SK-N-SH (cell line): ENCODE measurements around the gene ZGRF1.

ENCODE experiments used
- CTCF ChIP-seq: fragments of 200-600 bp; sonication (generic); IDR thresholded peaks from 2 replicates; pipeline ENCODE4 v1.6.1; 2017; ENCODE audit warnings: antibody characterized with exemption, mild to moderate bottlenecking, moderate library complexity
- EP300 ChIP-seq, 2 experiments: IDR thresholded peaks; 2 replicates each; pipeline versions ENCODE4 v1.4.0 to v1.6.1; 2012; ENCODE audit warnings: borderline replicate concordance in 1 of 2, low read depth in 1 of 2, low read length in 1 of 2
- EZH2phosphoT487 ChIP-seq: fragments of 200-600 bp; sonication (generic); IDR thresholded peaks from 2 replicates; pipeline ENCODE4 v1.6.1; 2017; ENCODE audit warnings: low read depth, mixed run types, mild to moderate bottlenecking, antibody characterized with exemption, moderate library complexity, borderline replicate concordance
- FOXJ3 ChIP-seq: sonication (generic); formaldehyde crosslinking; IDR thresholded peaks from 2 replicates; pipeline ENCODE4 v1.5.1; 2020; ENCODE audit warnings: mild to moderate bottlenecking, missing genetic modification reagents
- GABPA ChIP-seq: IDR thresholded peaks from 2 replicates; pipeline ENCODE4 v1.4.0; 2012; ENCODE audit warnings: low read depth, mild to moderate bottlenecking
- MEF2A ChIP-seq: IDR thresholded peaks from 2 replicates; pipeline ENCODE4 v1.4.0; 2012; ENCODE audit warnings: low read depth, borderline replicate concordance
- MXI1 ChIP-seq: IDR thresholded peaks from 2 replicates; pipeline ENCODE4 v1.6.1; 2012; ENCODE audit warnings: mild to moderate bottlenecking, low read depth, low read length, improper control_type of control experiment
- POLR2AphosphoS5 ChIP-seq: IDR thresholded peaks from 2 replicates; pipeline ENCODE4 v1.6.1; 2012; ENCODE audit warnings: low read depth, low read length
- RCOR1 ChIP-seq: fragments of 150-350 bp; IDR thresholded peaks from 2 replicates; pipeline ENCODE4 v1.6.1; 2017; ENCODE audit warnings: antibody characterized with exemption, low read length
- REST ChIP-seq: IDR thresholded peaks from 2 replicates; pipeline ENCODE4 v1.6.1; 2012; ENCODE audit warnings: mild to moderate bottlenecking, low read depth, low read length, moderate library complexity
- SIN3A ChIP-seq: IDR thresholded peaks from 2 replicates; pipeline ENCODE4 v1.6.1; 2012; ENCODE audit warnings: low read depth, mild to moderate bottlenecking, low read length, moderate library complexity, borderline replicate concordance
- SMC3 ChIP-seq: IDR thresholded peaks from 2 replicates; pipeline ENCODE4 v1.6.1; 2012; ENCODE audit warnings: low read depth, low read length, improper control_type of control experiment
- TAF1 ChIP-seq: IDR thresholded peaks from 2 replicates; pipeline ENCODE4 v1.6.1; 2012; ENCODE audit warnings: low read depth, mild to moderate bottlenecking, low read length, moderate library complexity, borderline replicate concordance
- YY1 ChIP-seq: IDR thresholded peaks from 2 replicates; pipeline ENCODE4 v1.4.0; 2012; ENCODE audit warnings: low read depth, mild to moderate bottlenecking

- no peak for TF ChIP-seq CTCF
- no peak for TF ChIP-seq POLR2AphosphoS5
- TF ChIP-seq GABPA = no peak
- no peak for TF ChIP-seq MEF2A
- no peak for TF ChIP-seq EP300 (IDR thresholded peaks at IDR 0.05; ENCODE audit: borderline replicate concordance in 1 of 2, low read depth in 1 of 2, low read length in 1 of 2)
- no peak for TF ChIP-seq YY1
- no peak for TF ChIP-seq TAF1
- no peak for TF ChIP-seq MXI1
- TF ChIP-seq REST = no peak
- TF ChIP-seq RCOR1 = no peak
- TF ChIP-seq EZH2phosphoT487 = no peak
- TF ChIP-seq SIN3A = no peak
- TF ChIP-seq SMC3 = no peak
- TF ChIP-seq FOXJ3 (CRISPR knock-in tag) = no peak
Observed at GRCh38 chr4:112514647-112515197, 122.0 kb downstream of the ZGRF1 start.
